ENCODE measurements around the gene NUBP2.
"Not testable (repeated sequence)": the region's sequence is repeated elsewhere in the genome, so short reads cannot be mapped to it uniquely, and the experiment has no call there.

The NUBP2 gene

GRCh38 chr16:1787056-1787321 is 4.2 kb downstream of the NUBP2 start:
- no peak for DNase-seq

- no peak for DNase-seq
These were observed 4.7 kb downstream of the NUBP2 start for GRCh38 chr16:1787322-1788094.

- DNase-seq, result no peak
These were observed 5.4 kb downstream of the NUBP2 start for GRCh38 chr16:1788095-1788707.

GRCh38 chr16:1788708-1789100 is 5.9 kb downstream of the NUBP2 start:
- no peak for DNase-seq

- no peak for DNase-seq
These were observed 6.9 kb downstream of the NUBP2 start for GRCh38 chr16:1789643-1790045.

- no peak for DNase-seq
These were observed 7.5 kb downstream of the NUBP2 start for GRCh38 chr16:1790261-1790610.

- DNase-seq, result no peak
These were observed 8.0 kb downstream of the NUBP2 start for GRCh38 chr16:1790611-1791255.

GRCh38 chr16:1791256-1791942 is 8.6 kb downstream of the NUBP2 start:
- no peak for DNase-seq

- no peak for DNase-seq
These were observed 9.4 kb downstream of the NUBP2 start for GRCh38 chr16:1791943-1792812.

GRCh38 chr16:1792836-1793577 is 10.2 kb downstream of the NUBP2 start:
- no peak for DNase-seq

- DNase-seq, result no peak
These were observed 10.9 kb downstream of the NUBP2 start, which contains the start of gene IGFALS for GRCh38 chr16:1793578-1794220. TSS of gene IGFALS (minus strand) at chr16:1793705. CDS start at chr16:1793652, 53 bp downstream.

GRCh38 chr16:1794221-1794871 is 11.6 kb downstream of the NUBP2 start:
- no peak for DNase-seq

- no peak for DNase-seq
These were observed 12.3 kb downstream of the NUBP2 start for GRCh38 chr16:1794908-1795666.

- DNase-seq, result not testable (repeated sequence)
These were observed 16.5 kb downstream of the NUBP2 start for GRCh38 chr16:1799263-1799662.

- no peak for DNase-seq
These were observed 17.9 kb downstream of the NUBP2 start for GRCh38 chr16:1800701-1801100.

GRCh38 chr16:1807626-1808025 is 24.9 kb downstream of the NUBP2 start:
- no peak for DNase-seq

- no peak for DNase-seq
These were observed 25.9 kb downstream of the NUBP2 start for GRCh38 chr16:1808691-1809090.

GRCh38 chr16:1809281-1809801 is 26.6 kb downstream of the NUBP2 start:
- DNase-seq, result no peak

GRCh38 chr16:1810106-1810505 is 27.3 kb downstream of the NUBP2 start:
- DNase-seq, result no peak

GRCh38 chr16:1810536-1810935 is 27.8 kb downstream of the NUBP2 start:
- no peak for DNase-seq

Measured in NCI-H2029 (cell line).